GM18519 (cell line): ENCODE data around the gene LPCAT2.
A peak's percentile ranks its signal among the peaks of the same experiment; 100 is the strongest.

ENCODE experiments used
- ATAC-seq: cut with Tn5 transposase; IDR thresholded peaks from one replicate; pipeline ENCODE4 v1.9.1; 2021; ENCODE audit warnings: mild to moderate bottlenecking, moderate library complexity; ENCODE audit not compliant: unreplicated experiment, low FRiP score

Gene LPCAT2

GRCh38 chr16:55508941-55509931 is at the start of gene LPCAT2:
Gene LPCAT2, plus strand, starts transcription at chr16:55509072. Its CDS starts 110 bp downstream, at chr16:55509182.
- ATAC-seq, result no peak

GRCh38 chr16:55462241-55462640 is 46.6 kb upstream of the LPCAT2 start:
- ATAC-seq, result no peak

- no peak for ATAC-seq
Measured at GRCh38 chr16:55464375-55464774, 44.5 kb upstream of the LPCAT2 start.

GRCh38 chr16:55465077-55465896 is 43.6 kb upstream of the LPCAT2 start:
- peak; percentile 94 for ATAC-seq

GRCh38 chr16:55466209-55466608 is 42.7 kb upstream of the LPCAT2 start:
- ATAC-seq, result no peak

GRCh38 chr16:55467898-55468297 is 41.0 kb upstream of the LPCAT2 start:
- no peak for ATAC-seq

- no peak for ATAC-seq
Measured at GRCh38 chr16:55468352-55468990, 40.4 kb upstream of the LPCAT2 start.

GRCh38 chr16:55469821-55470532 is 38.9 kb upstream of the LPCAT2 start:
- ATAC-seq, result no peak

- ATAC-seq, result no peak
Measured at GRCh38 chr16:55470533-55471371, 38.1 kb upstream of the LPCAT2 start.

- peak; percentile 49 for ATAC-seq
Measured at GRCh38 chr16:55471448-55472097, 37.3 kb upstream of the LPCAT2 start.

GRCh38 chr16:55473587-55473986 is 35.3 kb upstream of the LPCAT2 start:
- no peak for ATAC-seq

GRCh38 chr16:55474821-55475220 is 34.1 kb upstream of the LPCAT2 start:
- no peak for ATAC-seq

GRCh38 chr16:55475919-55476318 is 33.0 kb upstream of the LPCAT2 start:
- ATAC-seq, result no peak

GRCh38 chr16:55476625-55477533 is 32.0 kb upstream of the LPCAT2 start:
- ATAC-seq, result no peak

- no peak for ATAC-seq
Measured at GRCh38 chr16:55477736-55478135, 31.1 kb upstream of the LPCAT2 start.

- no peak for ATAC-seq
Measured at GRCh38 chr16:55478827-55479429, 29.9 kb upstream of the LPCAT2 start, which contains the start of gene MMP2. Gene MMP2, plus strand, starts transcription at chr16:55479198. Its CDS starts 282 bp downstream, at chr16:55479480.

GRCh38 chr16:55479430-55480140 is 29.3 kb upstream of the LPCAT2 start:
- ATAC-seq, result no peak
